Neuronal stem cell (in vitro differentiated cells): ENCODE data around the gene PLA2G1B.

ENCODE experiments used
- DNase-seq: peaks from one replicate; pipeline ENCODE4 v3.0.0-alpha.2; 2013; ENCODE audit warnings: low spot score
- H2AFZ ChIP-seq: one replicate; pipeline ENCODE4 v1.6.1; 2013; ENCODE audit warnings: mild to moderate bottlenecking, low read length, inconsistent platforms
- H2AK5ac ChIP-seq: 2 replicates; pipeline ENCODE4 v1.6.1; 2013; ENCODE audit warnings: low read depth, mild to moderate bottlenecking, inconsistent platforms, low read length, moderate library complexity, mixed read lengths
- H2BK120ac ChIP-seq: 2 replicates; pipeline ENCODE4 v1.6.1; 2013; ENCODE audit warnings: low read depth, mild to moderate bottlenecking, inconsistent platforms, low read length, moderate library complexity, mixed read lengths
- H2BK12ac ChIP-seq: one replicate; pipeline ENCODE4 v1.6.1; 2013; ENCODE audit warnings: low read length, inconsistent platforms
- H2BK15ac ChIP-seq: 2 replicates; pipeline ENCODE4 v1.6.1; 2013; ENCODE audit warnings: mild to moderate bottlenecking, low read length, inconsistent platforms, mixed read lengths
- H2BK5ac ChIP-seq: one replicate; pipeline ENCODE4 v1.6.1; 2013; ENCODE audit warnings: inconsistent platforms, mild to moderate bottlenecking, low read length, moderate library complexity
- H3K14ac ChIP-seq: one replicate; pipeline ENCODE4 v1.6.1; 2013; ENCODE audit warnings: low read length, inconsistent platforms
- H3K18ac ChIP-seq: 2 replicates; pipeline ENCODE4 v1.6.1; 2013; ENCODE audit warnings: low read length, inconsistent platforms
- H3K23ac ChIP-seq: 2 replicates; pipeline ENCODE4 v1.6.1; 2013; ENCODE audit warnings: low read depth, mild to moderate bottlenecking, mixed read lengths, low read length, inconsistent platforms; ENCODE audit not compliant: poor library complexity
- H3K27ac ChIP-seq: replicated peaks from 3 replicates; pipeline ENCODE4 v1.5.1; 2013; ENCODE audit warnings: low read length, inconsistent platforms
- H3K27me3 ChIP-seq, 3 experiments: 2 replicates each; pipeline ENCODE4 v1.6.1; 2013; ENCODE audit warnings: low read length in 3 of 3, mild to moderate bottlenecking in 2 of 3, inconsistent platforms in 1 of 3, low read depth in 1 of 3, mixed read lengths in 1 of 3, moderate library complexity in 1 of 3; ENCODE audit not compliant: control insufficient read depth in 3 of 3, insufficient read depth in 3 of 3
- H3K36me3 ChIP-seq, 2 donors: replicated peaks in 1 of 2; 2 replicates each; pipeline ENCODE4 v1.6.1; 2013; ENCODE audit warnings: low read length in 2 of 2; ENCODE audit not compliant: control insufficient read depth in 2 of 2, insufficient read depth in 2 of 2
- H3K4ac ChIP-seq: 2 replicates; pipeline ENCODE4 v1.6.1; 2013; ENCODE audit warnings: inconsistent platforms, mild to moderate bottlenecking, low read length, moderate library complexity
- H3K4me1 ChIP-seq, 2 donors: 1 replicate in 1 of 2; 2 replicates in 1 of 2; pipeline ENCODE4 v1.6.1; 2013; ENCODE audit warnings: low read length in 2 of 2, low read depth in 1 of 2; ENCODE audit not compliant: control insufficient read depth in 2 of 2, insufficient read depth in 1 of 2
- H3K4me2 ChIP-seq: one replicate; pipeline ENCODE4 v1.6.1; 2013; ENCODE audit warnings: mild to moderate bottlenecking, low read length, inconsistent platforms; ENCODE audit not compliant: insufficient read depth, poor library complexity, severe bottlenecking
- H3K4me3 ChIP-seq, 2 donors: 2 replicates each; pipeline ENCODE4 v1.5.1; 2013; ENCODE audit warnings: low read length in 2 of 2, mild to moderate bottlenecking in 2 of 2, inconsistent platforms in 1 of 2, moderate library complexity in 1 of 2
- H3K79me1 ChIP-seq: one replicate; pipeline ENCODE4 v1.6.1; 2013; ENCODE audit warnings: low read depth, mild to moderate bottlenecking, inconsistent platforms, low read length, moderate library complexity
- H3K9ac ChIP-seq: one replicate; pipeline ENCODE4 v1.6.1; 2013; ENCODE audit warnings: mild to moderate bottlenecking, low read depth, low read length, inconsistent platforms; ENCODE audit not compliant: poor library complexity
- H3K9me3 ChIP-seq, 2 donors: replicated peaks in 1 of 2; 2 replicates each; pipeline versions ENCODE3 to v1.6.1; 2013; ENCODE audit warnings: low read length in 2 of 2, mild to moderate bottlenecking in 2 of 2, inconsistent platforms in 1 of 2, low read depth in 1 of 2, mixed read lengths in 1 of 2, moderate library complexity in 1 of 2; ENCODE audit not compliant: control insufficient read depth in 2 of 2, insufficient read depth in 1 of 2
- H4K8ac ChIP-seq: one replicate; pipeline ENCODE4 v1.6.1; 2013; ENCODE audit warnings: low read depth, mild to moderate bottlenecking, inconsistent platforms, low read length, moderate library complexity
- H4K91ac ChIP-seq: one replicate; pipeline ENCODE4 v1.6.1; 2013; ENCODE audit warnings: low read length, low read depth, mild to moderate bottlenecking, inconsistent platforms; ENCODE audit not compliant: poor library complexity
- WGBS, 2 donors: extraction: QIAGEN DNeasy Blood & Tissue Kit; methylation state at CpG; one replicate each; pipeline ENCODE4 v1.1.7; 2013; ENCODE audit warnings: missing lambda C conversion rate in 2 of 2, mixed read lengths in 1 of 2; ENCODE audit not compliant: insufficient read length in 2 of 2, insufficient replicate concordance in 1 of 2; ENCODE audit errors: extremely low coverage in 2 of 2; 5-methylcytosine and 5-hydroxymethylcytosine counted together

The PLA2G1B gene

GRCh38 chr12:120368789-120369602 lies 41.4 kb upstream of the PLA2G1B start, which contains the start of gene MSI1:
TSS of gene MSI1 (minus strand) at chr12:120369164. CDS start at chr12:120369091, 73 bp downstream.
- peak within 1 kb of the TSS; percentile 90 for H2BK120ac ChIP-seq
- H3K23ac ChIP-seq: peak within 1 kb of the TSS; percentile 87
- H3K14ac ChIP-seq: peak within 1 kb of the TSS; percentile 51
- peak within 1 kb of the TSS; percentile 89 to 91 for H3K4me3 ChIP-seq
- H3K27ac ChIP-seq: peak within 1 kb of the TSS; percentile 78
- peak within 1 kb of the TSS; percentile 83 for H3K4me2 ChIP-seq
- peak within 1 kb of the TSS; percentile 79 for H3K4ac ChIP-seq
- no peak for DNase-seq
- H2BK12ac ChIP-seq: peak within 1 kb of the TSS; percentile 2
- H3K18ac ChIP-seq: peak within 1 kb of the TSS; percentile 98
- peak within 1 kb of the TSS; percentile 93 for H2AK5ac ChIP-seq
- H3K4me1 ChIP-seq: peaks cover 36 to 45% of the 10 kb centered on the region in 2 donors
- H2BK5ac ChIP-seq: peak within 1 kb of the TSS; percentile 96
- H3K27me3 ChIP-seq: no peaks in the 10 kb centered on the region
- H3K9me3 ChIP-seq: no peaks in the 10 kb centered on the region
- WGBS, 2 donors: no CpG with 5 or more reads among the region's 119 CpGs
- peak within 1 kb of the TSS; percentile 87 for H2BK15ac ChIP-seq
- H4K8ac ChIP-seq: no peak within 1 kb of the TSS
- peak within 1 kb of the TSS; percentile 38 for H4K91ac ChIP-seq
- peaks cover 20 to 38% of the 10 kb centered on the region in 2 donors for H3K36me3 ChIP-seq
- H3K9ac ChIP-seq: peak within 1 kb of the TSS; percentile 97
- peaks cover 12% of the 10 kb centered on the region for H3K79me1 ChIP-seq
- peak within 1 kb of the TSS; percentile 35 for H2AFZ ChIP-seq

- peaks cover 12% of the 10 kb centered on the region for H3K79me1 ChIP-seq
- H3K4me2 ChIP-seq: peak overlapping the region; percentile 83
- H4K8ac ChIP-seq: no peak overlapping the region
- H3K9ac ChIP-seq: peak overlapping the region; percentile 97
- peak overlapping the region; percentile 87 for H3K23ac ChIP-seq
- no CpG with 5 or more reads among the region's 86 CpGs for WGBS, 2 donors
- no peak overlapping the region for H2BK12ac ChIP-seq
- H3K9me3 ChIP-seq: no peaks in the 10 kb centered on the region
- H2AFZ ChIP-seq: no peak overlapping the region
- DNase-seq: no peak
- H3K27ac ChIP-seq: peak overlapping the region; percentile 78
- peak overlapping the region; percentile 93 for H2AK5ac ChIP-seq
- H3K14ac ChIP-seq: peak overlapping the region; percentile 51
- peak overlapping the region; percentile 69 for H2BK15ac ChIP-seq
- H3K27me3 ChIP-seq: no peaks in the 10 kb centered on the region
- H3K4me1 ChIP-seq: peaks cover 44 to 54% of the 10 kb centered on the region in 2 donors
- peak overlapping the region; percentile 98 for H3K18ac ChIP-seq
- peak overlapping the region; percentile 89 to 91 for H3K4me3 ChIP-seq
- peaks cover 20 to 47% of the 10 kb centered on the region in 2 donors for H3K36me3 ChIP-seq
- peak overlapping the region; percentile 90 for H2BK120ac ChIP-seq
- peak overlapping the region; percentile 96 for H2BK5ac ChIP-seq
- peak overlapping the region; percentile 43 for H3K4ac ChIP-seq
- peak overlapping the region; percentile 25 for H4K91ac ChIP-seq
These were observed 40.6 kb upstream of the PLA2G1B start for GRCh38 chr12:120367924-120368788.

- H3K79me1 ChIP-seq: peaks cover 12% of the 10 kb centered on the region
- no peak overlapping the region for H4K91ac ChIP-seq
- no peak overlapping the region for H3K14ac ChIP-seq
- H3K23ac ChIP-seq: peak overlapping the region; percentile 87
- peak overlapping the region; percentile 91 for H2AK5ac ChIP-seq
- H3K4me3 ChIP-seq: peak overlapping the region; percentile 89 to 91
- H3K18ac ChIP-seq: peak overlapping the region; percentile 98
- no peak overlapping the region for H2BK12ac ChIP-seq
- H3K4ac ChIP-seq: peak overlapping the region; percentile 25
- WGBS, 2 donors: no CpG with 5 or more reads among the region's 10 CpGs
- H2AFZ ChIP-seq: no peak overlapping the region
- peak overlapping the region; percentile 35 for H2BK120ac ChIP-seq
- peak overlapping the region; percentile 78 for H3K27ac ChIP-seq
- H3K27me3 ChIP-seq: no peaks in the 10 kb centered on the region
- no peak overlapping the region for H4K8ac ChIP-seq
- peak overlapping the region; percentile 83 for H3K4me2 ChIP-seq
- H2BK15ac ChIP-seq: peak overlapping the region; percentile 20
- peak; percentile 49 for DNase-seq
- peaks cover 24 to 54% of the 10 kb centered on the region in 2 donors for H3K36me3 ChIP-seq
- H3K9ac ChIP-seq: peak overlapping the region; percentile 97
- H3K4me1 ChIP-seq: peaks cover 51 to 61% of the 10 kb centered on the region in 2 donors
- peak overlapping the region; percentile 96 for H2BK5ac ChIP-seq
- no peaks in the 10 kb centered on the region for H3K9me3 ChIP-seq
These were observed 39.8 kb upstream of the PLA2G1B start for GRCh38 chr12:120367233-120367923.
